Neuronal stem cell (in vitro differentiated cells): ENCODE data around the gene PTCD1.

Experiments used
- DNase-seq: peaks from one replicate; pipeline ENCODE4 v3.0.0-alpha.2; 2013; ENCODE audit warnings: low spot score
- H2AFZ ChIP-seq: one replicate; pipeline ENCODE4 v1.6.1; 2013; ENCODE audit warnings: mild to moderate bottlenecking, low read length, inconsistent platforms
- H2AK5ac ChIP-seq: 2 replicates; pipeline ENCODE4 v1.6.1; 2013; ENCODE audit warnings: low read depth, mild to moderate bottlenecking, inconsistent platforms, low read length, moderate library complexity, mixed read lengths
- H2BK120ac ChIP-seq: 2 replicates; pipeline ENCODE4 v1.6.1; 2013; ENCODE audit warnings: low read depth, mild to moderate bottlenecking, inconsistent platforms, low read length, moderate library complexity, mixed read lengths
- H2BK12ac ChIP-seq: one replicate; pipeline ENCODE4 v1.6.1; 2013; ENCODE audit warnings: low read length, inconsistent platforms
- H2BK15ac ChIP-seq: 2 replicates; pipeline ENCODE4 v1.6.1; 2013; ENCODE audit warnings: mild to moderate bottlenecking, low read length, inconsistent platforms, mixed read lengths
- H2BK5ac ChIP-seq: one replicate; pipeline ENCODE4 v1.6.1; 2013; ENCODE audit warnings: inconsistent platforms, mild to moderate bottlenecking, low read length, moderate library complexity
- H3K14ac ChIP-seq: one replicate; pipeline ENCODE4 v1.6.1; 2013; ENCODE audit warnings: low read length, inconsistent platforms
- H3K18ac ChIP-seq: 2 replicates; pipeline ENCODE4 v1.6.1; 2013; ENCODE audit warnings: low read length, inconsistent platforms
- H3K23ac ChIP-seq: 2 replicates; pipeline ENCODE4 v1.6.1; 2013; ENCODE audit warnings: low read depth, mild to moderate bottlenecking, mixed read lengths, low read length, inconsistent platforms; ENCODE audit not compliant: poor library complexity
- H3K27ac ChIP-seq: replicated peaks from 3 replicates; pipeline ENCODE4 v1.5.1; 2013; ENCODE audit warnings: low read length, inconsistent platforms
- H3K27me3 ChIP-seq, 3 experiments: 2 replicates each; pipeline ENCODE4 v1.6.1; 2013; ENCODE audit warnings: low read length in 3 of 3, mild to moderate bottlenecking in 2 of 3, inconsistent platforms in 1 of 3, low read depth in 1 of 3, mixed read lengths in 1 of 3, moderate library complexity in 1 of 3; ENCODE audit not compliant: control insufficient read depth in 3 of 3, insufficient read depth in 3 of 3
- H3K36me3 ChIP-seq, 2 donors: replicated peaks in 1 of 2; 2 replicates each; pipeline ENCODE4 v1.6.1; 2013; ENCODE audit warnings: low read length in 2 of 2; ENCODE audit not compliant: control insufficient read depth in 2 of 2, insufficient read depth in 2 of 2
- H3K4ac ChIP-seq: 2 replicates; pipeline ENCODE4 v1.6.1; 2013; ENCODE audit warnings: inconsistent platforms, mild to moderate bottlenecking, low read length, moderate library complexity
- H3K4me1 ChIP-seq, 2 donors: 1 replicate in 1 of 2; 2 replicates in 1 of 2; pipeline ENCODE4 v1.6.1; 2013; ENCODE audit warnings: low read length in 2 of 2, low read depth in 1 of 2; ENCODE audit not compliant: control insufficient read depth in 2 of 2, insufficient read depth in 1 of 2
- H3K4me2 ChIP-seq: one replicate; pipeline ENCODE4 v1.6.1; 2013; ENCODE audit warnings: mild to moderate bottlenecking, low read length, inconsistent platforms; ENCODE audit not compliant: insufficient read depth, poor library complexity, severe bottlenecking
- H3K4me3 ChIP-seq, 2 donors: 2 replicates each; pipeline ENCODE4 v1.5.1; 2013; ENCODE audit warnings: low read length in 2 of 2, mild to moderate bottlenecking in 2 of 2, inconsistent platforms in 1 of 2, moderate library complexity in 1 of 2
- H3K79me1 ChIP-seq: one replicate; pipeline ENCODE4 v1.6.1; 2013; ENCODE audit warnings: low read depth, mild to moderate bottlenecking, inconsistent platforms, low read length, moderate library complexity
- H3K9ac ChIP-seq: one replicate; pipeline ENCODE4 v1.6.1; 2013; ENCODE audit warnings: mild to moderate bottlenecking, low read depth, low read length, inconsistent platforms; ENCODE audit not compliant: poor library complexity
- H3K9me3 ChIP-seq, 2 donors: replicated peaks in 1 of 2; 2 replicates each; pipeline versions ENCODE3 to v1.6.1; 2013; ENCODE audit warnings: low read length in 2 of 2, mild to moderate bottlenecking in 2 of 2, inconsistent platforms in 1 of 2, low read depth in 1 of 2, mixed read lengths in 1 of 2, moderate library complexity in 1 of 2; ENCODE audit not compliant: control insufficient read depth in 2 of 2, insufficient read depth in 1 of 2
- H4K8ac ChIP-seq: one replicate; pipeline ENCODE4 v1.6.1; 2013; ENCODE audit warnings: low read depth, mild to moderate bottlenecking, inconsistent platforms, low read length, moderate library complexity
- H4K91ac ChIP-seq: one replicate; pipeline ENCODE4 v1.6.1; 2013; ENCODE audit warnings: low read length, low read depth, mild to moderate bottlenecking, inconsistent platforms; ENCODE audit not compliant: poor library complexity
- WGBS, 2 donors: extraction: QIAGEN DNeasy Blood & Tissue Kit; methylation state at CpG; one replicate each; pipeline ENCODE4 v1.1.7; 2013; ENCODE audit warnings: missing lambda C conversion rate in 2 of 2, mixed read lengths in 1 of 2; ENCODE audit not compliant: insufficient read length in 2 of 2, insufficient replicate concordance in 1 of 2; ENCODE audit errors: extremely low coverage in 2 of 2; 5-methylcytosine and 5-hydroxymethylcytosine counted together

PTCD1 gene

DNA sequence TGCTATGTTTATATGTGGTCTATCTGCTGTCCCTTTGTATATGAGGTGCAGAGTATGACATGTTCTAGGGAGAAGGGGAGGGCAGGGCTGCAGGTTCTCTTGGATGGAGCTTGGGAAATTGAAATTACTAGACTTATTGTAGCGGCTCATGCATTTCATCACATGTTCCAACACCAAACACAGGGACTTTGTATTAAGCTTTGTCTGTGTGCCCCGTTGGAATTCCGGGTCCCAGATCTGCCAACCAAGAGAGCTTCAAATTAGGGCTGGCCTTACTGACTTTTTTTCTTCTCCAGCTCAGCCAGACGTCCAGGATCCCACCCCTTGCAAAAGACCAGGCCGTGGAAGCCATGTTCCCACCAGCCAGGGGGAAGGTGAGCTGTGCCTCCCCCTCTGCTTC, 37.5 kb upstream of the PTCD1 start:
- H3K27ac ChIP-seq = no peak overlapping the region
- H3K79me1 ChIP-seq = no peaks in the 10 kb centered on the region
- no peak overlapping the region for H3K4me3 ChIP-seq
- H2AK5ac ChIP-seq = no peak overlapping the region
- no peak overlapping the region for H4K8ac ChIP-seq
- WGBS, 2 donors = no CpG with 5 or more reads among the region's 5 CpGs
- H2BK12ac ChIP-seq = no peak overlapping the region
- no peak overlapping the region for H3K4me2 ChIP-seq
- no peak overlapping the region for H2AFZ ChIP-seq
- H3K9ac ChIP-seq = no peak overlapping the region
- no peak overlapping the region for H4K91ac ChIP-seq
- peaks cover 12 to 49% of the 10 kb centered on the region in 2 donors for H3K36me3 ChIP-seq
- DNase-seq = no peak
- no peak overlapping the region for H3K4ac ChIP-seq
- H3K14ac ChIP-seq = no peak overlapping the region
- H3K23ac ChIP-seq = no peak overlapping the region
- no peak overlapping the region for H2BK5ac ChIP-seq
- H2BK15ac ChIP-seq = no peak overlapping the region
- peaks cover 0 to 2% of the 10 kb centered on the region in 2 donors for H3K4me1 ChIP-seq
- H3K27me3 ChIP-seq = no peaks in the 10 kb centered on the region
- H3K9me3 ChIP-seq = no peaks in the 10 kb centered on the region
- no peak overlapping the region for H2BK120ac ChIP-seq
- H3K18ac ChIP-seq = no peak overlapping the region

DNA sequence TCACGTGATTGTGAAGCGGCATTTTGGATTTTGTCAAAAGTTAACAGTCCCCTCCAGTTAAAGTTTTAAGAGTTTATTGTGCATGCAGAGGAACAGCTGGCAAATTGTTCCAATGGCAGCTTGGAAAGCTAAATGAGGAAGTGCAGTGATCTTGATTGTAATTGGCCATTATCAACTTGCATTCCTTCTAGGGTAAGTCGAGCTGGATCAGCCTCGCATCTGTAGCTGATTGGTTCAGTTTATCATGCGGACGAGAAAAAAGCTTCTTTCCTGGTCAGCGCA, 34.7 kb upstream of the PTCD1 start:
- Histone ChIP-seq H3K36me3 (peaks cover 7 to 20% of the 10 kb centered on the region in 2 donors), H4K8ac (no peak overlapping the region), H4K91ac (no peak overlapping the region), H3K14ac (no peak overlapping the region), H3K23ac (no peak overlapping the region), H3K4me3 (peak overlapping the region; percentile 74 to 95), H3K79me1 (no peaks in the 10 kb centered on the region), H3K27ac (no peak overlapping the region), H2BK12ac (no peak overlapping the region), H2AFZ (peak overlapping the region; percentile 90), H2BK5ac (no peak overlapping the region), H3K9ac (peak overlapping the region; percentile 91), H2BK120ac (no peak overlapping the region), H3K18ac (no peak overlapping the region), H3K4ac (no peak overlapping the region), H3K4me1 (peaks cover 0 to 2% of the 10 kb centered on the region in 2 donors), H2AK5ac (no peak overlapping the region), H3K9me3 (no peaks in the 10 kb centered on the region), H2BK15ac (no peak overlapping the region), H3K27me3 (peaks cover 0 to 3% (median 0%) of the 10 kb centered on the region in 3 experiments), H3K4me2 (peak overlapping the region; percentile 81)
- DNase-seq = peak; percentile 11
- WGBS, 2 donors = no CpG with 5 or more reads among the region's 7 CpGs

DNA sequence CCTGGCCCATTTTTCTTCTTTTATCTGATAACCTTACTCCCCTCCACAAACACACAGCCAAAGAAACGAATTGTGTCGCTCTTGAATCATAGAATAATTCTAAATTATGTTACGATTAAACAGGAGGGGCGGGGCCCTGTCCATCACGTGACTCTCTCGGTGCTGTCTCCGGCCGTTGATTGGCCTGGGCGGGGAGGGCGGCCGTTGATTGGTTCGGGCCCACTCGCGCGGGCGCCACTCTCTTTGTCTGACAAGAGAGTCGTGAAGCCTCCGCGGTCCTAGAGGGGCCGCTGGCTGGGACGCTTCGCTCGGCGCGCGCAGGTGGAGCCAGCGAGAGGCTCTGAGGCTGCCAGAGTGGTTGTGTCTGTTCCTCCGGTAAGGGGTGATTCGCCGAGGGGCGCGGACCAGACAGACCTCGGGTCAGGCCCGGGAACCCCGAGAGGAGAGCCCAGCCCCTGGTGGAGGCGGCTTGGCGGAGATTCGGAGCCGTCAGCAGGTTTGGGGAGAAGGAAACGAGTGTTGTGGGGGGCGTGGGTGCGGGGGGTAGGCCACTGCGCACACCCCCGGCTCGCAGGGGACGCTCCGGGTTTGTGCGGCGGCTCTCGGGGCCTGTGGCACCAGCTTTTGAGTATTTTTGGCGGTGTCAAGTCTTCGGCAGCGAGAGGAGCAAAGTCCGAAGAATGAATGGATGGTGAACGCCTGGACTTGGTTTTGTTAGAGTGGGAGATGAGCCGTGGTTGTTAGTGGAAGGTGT, 34.1 kb upstream of the PTCD1 start, which contains the start of gene ZNF789:
Gene ZNF789, plus strand, starts transcription at position 330 of the 754 bp plus-strand sequence. CDS start 3,567 bp downstream, outside the sequence.
- Histone ChIP-seq H3K4ac (no peak within 1 kb of the TSS), H2AFZ (peak within 1 kb of the TSS; percentile 90), H2BK5ac (no peak within 1 kb of the TSS), H3K18ac (peak within 1 kb of the TSS; percentile 82), H2BK15ac (no peak within 1 kb of the TSS), H2BK120ac (no peak within 1 kb of the TSS), H3K4me1 (peaks cover 0 to 2% of the 10 kb centered on the region in 2 donors), H3K4me3 (peak within 1 kb of the TSS; percentile 74 to 95), H3K23ac (peak within 1 kb of the TSS; percentile 59), H3K36me3 (peaks cover 6 to 15% of the 10 kb centered on the region in 2 donors), H4K8ac (no peak within 1 kb of the TSS), H3K14ac (no peak within 1 kb of the TSS), H3K9ac (peak within 1 kb of the TSS; percentile 91), H2AK5ac (no peak within 1 kb of the TSS), H3K27me3 (peaks cover 0 to 3% (median 0%) of the 10 kb centered on the region in 3 experiments), H4K91ac (no peak within 1 kb of the TSS), H3K79me1 (no peaks in the 10 kb centered on the region), H3K9me3 (no peaks in the 10 kb centered on the region), H3K27ac (peak within 1 kb of the TSS; percentile 66), H3K4me2 (peak within 1 kb of the TSS; percentile 81), H2BK12ac (no peak within 1 kb of the TSS)
- no CpG with 5 or more reads among the region's 56 CpGs for WGBS, 2 donors
- peak; percentile 94 for DNase-seq

DNA sequence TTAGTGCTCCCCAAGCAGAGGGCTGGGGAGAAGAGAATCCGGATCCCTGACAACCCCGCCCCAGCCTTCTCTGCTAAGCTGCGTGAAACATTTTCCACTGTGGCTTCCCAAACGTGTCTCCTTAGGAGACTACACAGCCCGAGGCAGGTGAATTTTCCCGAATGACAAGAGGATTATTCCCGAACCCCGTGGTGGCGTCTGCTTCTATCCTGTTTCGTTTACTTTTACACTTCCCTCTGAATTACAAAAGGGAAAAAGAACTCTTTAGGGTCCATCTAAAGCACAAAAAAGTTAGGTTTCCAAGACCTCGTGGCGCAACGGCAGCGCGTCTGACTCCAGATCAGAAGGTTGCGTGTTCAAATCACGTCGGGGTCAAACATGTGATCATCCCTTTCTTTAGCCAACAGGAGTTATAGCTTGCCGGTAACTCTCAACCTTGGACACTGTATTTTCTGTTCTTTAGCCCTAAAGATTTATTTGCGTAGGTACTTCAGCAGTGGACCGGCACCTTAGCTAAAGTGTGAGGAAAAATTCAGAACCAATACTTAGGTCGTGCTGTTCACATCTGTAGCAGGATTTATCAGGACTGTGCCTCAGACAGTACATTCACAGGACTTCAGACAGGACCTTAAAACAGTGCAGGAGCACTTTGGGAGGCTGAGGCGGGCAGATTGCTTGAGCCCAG, 30.9 kb upstream of the PTCD1 start:
- H4K8ac ChIP-seq = peak overlapping the region; percentile 19
- H2BK5ac ChIP-seq = no peak overlapping the region
- no peak overlapping the region for H3K23ac ChIP-seq
- no peak overlapping the region for H3K9ac ChIP-seq
- no CpG with 5 or more reads among the region's 23 CpGs for WGBS, 2 donors
- H3K18ac ChIP-seq = no peak overlapping the region
- H2BK15ac ChIP-seq = no peak overlapping the region
- peaks cover 0 to 3% (median 0%) of the 10 kb centered on the region in 3 experiments for H3K27me3 ChIP-seq
- H3K9me3 ChIP-seq = no peaks in the 10 kb centered on the region
- H2BK12ac ChIP-seq = no peak overlapping the region
- DNase-seq = no peak
- peaks cover 5% of the 10 kb centered on the region for H3K79me1 ChIP-seq
- no peak overlapping the region for H2BK120ac ChIP-seq
- H3K4ac ChIP-seq = no peak overlapping the region
- no peak overlapping the region for H3K14ac ChIP-seq
- no peak overlapping the region for H3K27ac ChIP-seq
- no peak overlapping the region for H3K4me2 ChIP-seq
- H3K4me3 ChIP-seq = no peak overlapping the region
- peak overlapping the region; percentile 75 for H2AFZ ChIP-seq
- no peak overlapping the region for H4K91ac ChIP-seq
- H2AK5ac ChIP-seq = no peak overlapping the region
- peaks cover 1 to 2% of the 10 kb centered on the region in 2 donors for H3K4me1 ChIP-seq
- H3K36me3 ChIP-seq = no peaks in the 10 kb centered on the region
